Neural progenitor cell (in vitro differentiated cells): Measurements from ENCODE around the gene DRD1.

Experiments
- EZH2 ChIP-seq: fragments of 200-600 bp; sonication (generic); IDR thresholded peaks from 2 replicates; pipeline ENCODE4 v1.6.1; 2017; ENCODE audit warnings: antibody characterized with exemption, mild to moderate bottlenecking, moderate library complexity
- TF ChIP-seq, protein P1 (sequence below): fragments of 200-600 bp; sonication (generic); IDR thresholded peaks from 2 replicates; pipeline ENCODE4 v1.5.1; 2017; ENCODE audit warnings: antibody characterized with exemption, mild to moderate bottlenecking

DNA sequence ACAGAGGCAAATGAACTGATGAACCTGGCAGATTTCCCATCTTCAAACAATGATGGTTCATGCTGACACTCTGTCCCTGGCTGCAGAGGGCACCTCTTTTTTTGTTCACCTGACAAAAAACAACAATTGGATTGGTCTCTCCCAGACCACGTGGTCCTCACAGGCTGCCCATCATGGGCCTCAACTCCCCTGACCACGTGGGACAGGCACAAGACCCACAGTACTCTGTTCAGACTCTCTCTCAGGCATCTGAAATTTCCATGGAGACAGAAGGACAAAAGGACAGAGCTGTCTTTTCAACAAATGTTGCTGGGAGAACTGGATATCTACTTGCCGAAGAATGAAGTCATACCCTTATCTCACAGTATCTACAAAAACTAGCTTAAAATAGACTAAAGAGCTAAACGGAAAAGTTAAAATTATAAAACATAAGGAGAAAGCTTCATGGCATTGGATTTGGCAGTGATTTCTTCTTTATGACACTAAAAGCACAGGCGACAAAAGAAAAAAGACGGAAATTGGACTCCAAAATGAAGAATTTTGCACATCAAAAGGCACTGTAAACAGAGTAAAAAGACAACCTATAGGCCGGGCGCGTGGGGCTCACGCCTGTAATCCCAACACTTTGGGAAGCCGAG is 12.2 kb upstream of the DRD1 start:
- TF ChIP-seq, protein P1, sequence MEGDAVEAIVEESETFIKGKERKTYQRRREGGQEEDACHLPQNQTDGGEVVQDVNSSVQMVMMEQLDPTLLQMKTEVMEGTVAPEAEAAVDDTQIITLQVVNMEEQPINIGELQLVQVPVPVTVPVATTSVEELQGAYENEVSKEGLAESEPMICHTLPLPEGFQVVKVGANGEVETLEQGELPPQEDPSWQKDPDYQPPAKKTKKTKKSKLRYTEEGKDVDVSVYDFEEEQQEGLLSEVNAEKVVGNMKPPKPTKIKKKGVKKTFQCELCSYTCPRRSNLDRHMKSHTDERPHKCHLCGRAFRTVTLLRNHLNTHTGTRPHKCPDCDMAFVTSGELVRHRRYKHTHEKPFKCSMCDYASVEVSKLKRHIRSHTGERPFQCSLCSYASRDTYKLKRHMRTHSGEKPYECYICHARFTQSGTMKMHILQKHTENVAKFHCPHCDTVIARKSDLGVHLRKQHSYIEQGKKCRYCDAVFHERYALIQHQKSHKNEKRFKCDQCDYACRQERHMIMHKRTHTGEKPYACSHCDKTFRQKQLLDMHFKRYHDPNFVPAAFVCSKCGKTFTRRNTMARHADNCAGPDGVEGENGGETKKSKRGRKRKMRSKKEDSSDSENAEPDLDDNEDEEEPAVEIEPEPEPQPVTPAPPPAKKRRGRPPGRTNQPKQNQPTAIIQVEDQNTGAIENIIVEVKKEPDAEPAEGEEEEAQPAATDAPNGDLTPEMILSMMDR = no peak
- TF ChIP-seq EZH2 = no peak
